Colonic mucosa (tissue), 4 donors: ENCODE data around the gene ITPR2. TPM values are rescaled to one million over a fixed set of nuclear protein-coding genes. Genes with fewer than 3 reads are reported as not detected.

Source experiments
- DNase-seq: peaks from one replicate; pipeline ENCODE4 v3.0.0-alpha.2; 2020
- H3K27ac ChIP-seq: fragments of 200-600 bp; one replicate; pipeline ENCODE4 v1.8.0; 2021
- H3K27me3 ChIP-seq: fragments of 200-600 bp; one replicate; pipeline ENCODE4 v1.8.0; 2021
- H3K36me3 ChIP-seq: fragments of 200-600 bp; one replicate; pipeline ENCODE4 v1.8.0; 2021
- H3K4me1 ChIP-seq: fragments of 200-600 bp; one replicate; pipeline ENCODE4 v1.8.0; 2021; ENCODE audit warnings: mild to moderate bottlenecking
- H3K4me3 ChIP-seq: fragments of 200-600 bp; one replicate; pipeline ENCODE4 v1.8.0; 2021
- H3K9ac ChIP-seq, 2 donors: one replicate each; pipeline ENCODE4 v1.7.0; 2013; ENCODE audit warnings: control low read depth in 2 of 2, low read depth in 2 of 2, low read length in 2 of 2
- H3K9me3 ChIP-seq: fragments of 200-600 bp; one replicate; pipeline ENCODE4 v1.8.0; 2021
- intact Hi-C: fragments of 100-400 bp; cut with DNase I; formaldehyde crosslinking; loops from one replicate; pipeline ENCODE4 v1.14.1; 2022
- total RNA-seq, 2 donors: library from RNA; stranded (reverse); fragmentation: NEBNext Ultra II Directional in 1 of 2; extraction: Animal tissue kit (Norgen Biotek cat#: 25700) in 1 of 2; gene quantifications; one replicate each; pipeline ENCODE4 v1.2.1, GENCODE V29; 2021
- TF ChIP-seq, protein P1 (sequence below): fragments of 200-600 bp; IDR thresholded peaks from one replicate; pipeline ENCODE4 v1.8.0; 2022; ENCODE audit warnings: antibody characterized with exemption, mild to moderate bottlenecking
- donor health status: healthy.
- donor health status: DM: no; HTN: no; CAD: no.
- donor health status: DM: no; HTN: no; CAD: no.

Gene ITPR2
- 10 to 100 TPM; 15.9 to 39.3 TPM for total RNA-seq

DNA sequence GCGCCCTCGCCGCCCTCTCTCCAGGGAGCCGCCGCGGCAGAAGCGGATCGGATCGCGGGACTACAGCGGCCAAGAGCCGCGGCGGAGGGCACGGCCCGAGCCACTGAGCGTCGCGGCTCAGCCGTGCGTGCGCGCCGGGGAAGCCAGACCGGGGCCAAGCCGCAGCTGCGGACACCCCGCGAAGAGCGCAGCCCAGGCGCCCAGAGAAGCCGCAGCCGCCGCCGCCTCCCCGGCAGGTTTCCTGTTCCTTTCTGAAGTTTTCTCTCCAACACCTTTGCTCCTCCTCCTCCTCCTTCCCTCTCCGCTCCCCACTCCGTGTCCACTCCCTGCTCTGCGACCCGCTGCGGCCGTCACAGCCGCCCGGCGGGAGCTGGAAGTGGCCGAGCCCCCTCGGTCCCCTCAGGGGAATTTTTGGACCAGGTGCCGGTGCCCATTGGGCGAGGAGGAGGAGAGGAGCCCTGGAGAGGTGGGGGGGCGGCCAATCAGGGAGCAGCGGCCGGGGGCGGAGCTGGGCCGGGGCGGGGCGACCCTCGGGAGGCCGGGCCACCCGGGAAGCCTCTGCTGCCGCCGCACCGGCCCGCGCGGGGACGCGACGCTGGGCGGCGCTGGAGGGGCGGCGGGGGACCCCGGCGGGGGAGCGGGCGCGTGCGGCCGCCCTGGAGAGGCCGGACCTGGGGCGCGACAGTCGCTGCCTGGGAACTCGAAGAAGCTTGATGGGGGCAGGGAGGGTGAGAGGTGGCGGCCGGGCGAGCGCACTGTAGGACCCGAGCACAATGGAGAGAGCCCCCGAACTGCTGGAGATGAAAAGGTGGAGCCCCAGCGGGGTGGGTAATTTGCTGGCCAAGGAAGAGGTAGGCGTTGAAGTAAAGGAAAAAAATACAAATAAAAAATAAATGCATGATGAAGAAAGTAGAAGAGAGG is at the start of gene ITPR2:
Gene ITPR2 (minus strand): TSS at position 373 of the 921 bp plus-strand sequence. CDS start 413 bp downstream, outside the sequence.
- H3K36me3 ChIP-seq = no peaks in the 10 kb centered on the region
- TF ChIP-seq, protein P1, sequence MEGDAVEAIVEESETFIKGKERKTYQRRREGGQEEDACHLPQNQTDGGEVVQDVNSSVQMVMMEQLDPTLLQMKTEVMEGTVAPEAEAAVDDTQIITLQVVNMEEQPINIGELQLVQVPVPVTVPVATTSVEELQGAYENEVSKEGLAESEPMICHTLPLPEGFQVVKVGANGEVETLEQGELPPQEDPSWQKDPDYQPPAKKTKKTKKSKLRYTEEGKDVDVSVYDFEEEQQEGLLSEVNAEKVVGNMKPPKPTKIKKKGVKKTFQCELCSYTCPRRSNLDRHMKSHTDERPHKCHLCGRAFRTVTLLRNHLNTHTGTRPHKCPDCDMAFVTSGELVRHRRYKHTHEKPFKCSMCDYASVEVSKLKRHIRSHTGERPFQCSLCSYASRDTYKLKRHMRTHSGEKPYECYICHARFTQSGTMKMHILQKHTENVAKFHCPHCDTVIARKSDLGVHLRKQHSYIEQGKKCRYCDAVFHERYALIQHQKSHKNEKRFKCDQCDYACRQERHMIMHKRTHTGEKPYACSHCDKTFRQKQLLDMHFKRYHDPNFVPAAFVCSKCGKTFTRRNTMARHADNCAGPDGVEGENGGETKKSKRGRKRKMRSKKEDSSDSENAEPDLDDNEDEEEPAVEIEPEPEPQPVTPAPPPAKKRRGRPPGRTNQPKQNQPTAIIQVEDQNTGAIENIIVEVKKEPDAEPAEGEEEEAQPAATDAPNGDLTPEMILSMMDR = no peak
- H3K27me3 ChIP-seq = no peaks in the 10 kb centered on the region
- peaks cover 4% of the 10 kb centered on the region for H3K4me1 ChIP-seq
- H3K9me3 ChIP-seq = no peaks in the 10 kb centered on the region
- peak within 1 kb of the TSS; percentile 94 for H3K27ac ChIP-seq
- peak; percentile 96 for DNase-seq
- intact Hi-C loops = no loop called here
- peak within 1 kb of the TSS; percentile 84 to 88 for H3K9ac ChIP-seq
- peak within 1 kb of the TSS; percentile 72 for H3K4me3 ChIP-seq

DNA sequence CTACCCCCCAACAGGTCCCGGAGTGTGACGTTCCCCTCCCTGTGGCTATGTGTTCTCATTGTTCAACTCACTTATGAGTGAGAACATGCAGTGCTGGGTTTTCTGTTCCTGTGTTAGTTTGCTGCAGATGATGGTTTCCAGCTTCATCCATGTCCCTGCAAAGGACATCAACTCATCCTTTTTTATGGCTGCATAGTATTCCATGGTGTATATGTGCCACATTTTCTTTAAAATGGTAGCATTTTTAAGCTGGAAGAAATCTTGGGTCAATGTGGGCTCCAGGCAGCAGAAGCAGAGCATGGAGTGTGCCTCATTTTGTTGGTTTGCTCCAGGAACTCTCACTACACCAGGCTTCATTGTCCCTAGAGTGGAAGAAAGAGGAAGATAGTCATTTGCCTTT is 47.6 kb upstream of the ITPR2 start:
- no peaks in the 10 kb centered on the region for H3K9me3 ChIP-seq
- H3K4me1 ChIP-seq = peaks cover 3% of the 10 kb centered on the region
- no peak overlapping the region for H3K9ac ChIP-seq
- no peaks in the 10 kb centered on the region for H3K36me3 ChIP-seq
- H3K27me3 ChIP-seq = no peaks in the 10 kb centered on the region
- H3K27ac ChIP-seq = no peak overlapping the region
- intact Hi-C loops = no loop called here
- H3K4me3 ChIP-seq = no peak overlapping the region
- TF ChIP-seq, protein P1 = no peak
- DNase-seq = no peak

DNA sequence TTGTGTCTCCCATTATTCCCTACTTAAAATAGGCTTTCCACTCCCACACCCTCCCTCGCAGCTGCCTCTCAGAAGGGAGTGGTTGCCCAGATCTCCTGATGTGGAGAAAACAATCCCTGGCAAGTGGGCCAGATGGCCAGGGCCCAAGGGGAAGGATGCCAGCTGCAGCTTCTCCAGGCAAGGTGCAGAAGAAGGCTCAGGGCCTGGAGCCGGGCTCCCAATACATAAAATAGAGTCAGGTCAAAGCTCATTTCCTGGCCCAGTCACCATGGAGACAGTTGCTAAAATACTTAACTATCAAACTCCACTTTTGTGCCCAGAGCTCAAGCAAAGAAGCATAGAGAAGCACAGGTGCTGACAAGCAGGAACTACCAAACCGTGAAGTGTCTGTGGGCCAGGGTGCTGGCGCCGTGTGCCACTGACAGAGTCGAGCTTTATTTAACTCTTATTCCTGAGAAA is 45.7 kb upstream of the ITPR2 start:
- Histone ChIP-seq H3K27me3 (no peaks in the 10 kb centered on the region), H3K27ac (no peak overlapping the region), H3K9me3 (no peaks in the 10 kb centered on the region), H3K9ac (no peak overlapping the region), H3K36me3 (no peaks in the 10 kb centered on the region), H3K4me1 (no peaks in the 10 kb centered on the region), H3K4me3 (no peak overlapping the region)
- TF ChIP-seq, protein P1 = no peak
- peak; percentile 68 for DNase-seq
- intact Hi-C loops = no loop called here

DNA sequence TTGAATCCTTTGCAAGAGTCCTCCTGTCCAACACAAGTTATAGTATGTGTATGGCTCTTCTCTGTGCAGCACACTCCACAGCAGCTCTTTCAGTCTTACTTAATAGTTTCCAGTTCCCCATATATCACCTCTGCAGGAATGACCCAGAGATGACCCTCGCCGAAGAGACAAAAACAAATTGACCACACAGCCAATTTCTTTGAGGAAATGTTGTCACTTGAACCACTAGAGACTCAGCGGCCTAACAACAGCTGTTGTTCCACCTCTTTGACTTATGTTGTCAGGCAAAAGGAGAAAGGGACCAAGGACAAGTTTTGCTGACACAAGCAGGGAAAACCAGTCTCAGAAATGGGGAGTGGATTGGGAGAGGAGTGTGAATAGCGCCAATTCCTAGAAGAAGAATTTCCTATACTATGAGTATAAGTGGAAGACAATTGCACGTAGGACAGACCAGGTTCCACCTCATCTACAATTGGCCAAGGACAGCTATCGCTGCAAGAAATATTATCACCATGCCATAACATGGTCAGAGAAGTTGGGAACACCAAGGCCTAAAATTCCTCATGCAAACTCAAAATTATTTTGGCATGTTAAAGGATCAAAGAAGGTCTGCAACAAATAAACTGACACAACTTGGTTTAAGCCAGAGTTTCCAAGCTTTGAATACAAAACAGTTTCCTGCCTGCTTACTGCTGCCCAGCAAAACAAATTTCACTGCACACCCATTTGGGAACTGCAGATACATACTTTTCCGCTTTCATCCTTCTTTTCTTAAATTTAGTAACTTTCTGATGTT is 41.7 kb upstream of the ITPR2 start:
- Histone ChIP-seq H3K4me3 (no peak overlapping the region), H3K9me3 (no peaks in the 10 kb centered on the region), H3K36me3 (no peaks in the 10 kb centered on the region), H3K4me1 (peaks cover 3% of the 10 kb centered on the region), H3K9ac (no peak overlapping the region), H3K27me3 (no peaks in the 10 kb centered on the region), H3K27ac (no peak overlapping the region)
- TF ChIP-seq, protein P1 = no peak
- no peak for DNase-seq
- intact Hi-C loops = no loop called here

DNA sequence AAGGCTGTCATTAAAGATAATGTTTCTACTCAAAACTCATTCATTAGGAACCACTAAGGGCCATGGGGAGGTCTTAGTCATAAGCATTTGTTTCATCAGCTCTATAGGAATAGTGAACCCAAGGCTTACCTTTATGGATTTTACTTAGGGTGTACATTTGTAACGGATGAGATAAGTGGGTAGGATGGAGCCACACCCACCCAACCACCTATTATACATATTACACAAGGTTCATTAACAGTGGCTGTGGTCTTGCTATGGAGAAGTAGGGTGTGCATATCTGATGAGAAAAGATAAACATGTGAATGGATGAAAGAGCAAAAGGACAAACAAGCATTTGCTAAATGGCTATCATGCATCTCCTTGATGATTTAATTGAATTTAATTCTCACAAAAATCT is 39.6 kb upstream of the ITPR2 start:
- no peaks in the 10 kb centered on the region for H3K36me3 ChIP-seq
- TF ChIP-seq, protein P1 = no peak
- no peak overlapping the region for H3K9ac ChIP-seq
- H3K4me1 ChIP-seq = peaks cover 3% of the 10 kb centered on the region
- intact Hi-C loops = no loop called here
- no peak for DNase-seq
- H3K9me3 ChIP-seq = no peaks in the 10 kb centered on the region
- no peaks in the 10 kb centered on the region for H3K27me3 ChIP-seq
- H3K27ac ChIP-seq = no peak overlapping the region
- H3K4me3 ChIP-seq = no peak overlapping the region
